H1 (cell line): Measurements from ENCODE around the gene LOC128125822.

Experiments
- ATF3 ChIP-seq: IDR thresholded peaks from 2 replicates; pipeline ENCODE4 v1.6.1; 2011; ENCODE audit warnings: low read depth, mild to moderate bottlenecking, low read length; ENCODE audit not compliant: insufficient read depth
- CBX8 ChIP-seq: fragments of 300-800, 300-1000 bp; sonication (generic); IDR thresholded peaks from 2 replicates; pipeline ENCODE4 v1.7.1; 2016; ENCODE audit warnings: low read depth, low read length, borderline replicate concordance
- CEBPB ChIP-seq: IDR thresholded peaks from 2 replicates; pipeline ENCODE4 v1.6.1; 2012; ENCODE audit warnings: low read depth, low read length
- EZH2 ChIP-seq: fragments of 200-600 bp; sonication (generic); IDR thresholded peaks from 2 replicates; pipeline ENCODE4 v1.7.1; 2012; ENCODE audit warnings: low read depth, mild to moderate bottlenecking, moderate library complexity, low read length, inconsistent platforms; ENCODE audit not compliant: severe bottlenecking
- HDAC2 ChIP-seq, 2 experiments: fragments of 300-600 bp in 1 of 2; sonication (generic) in 1 of 2; IDR thresholded peaks; 2 replicates each; pipeline ENCODE4 v1.6.1; 2011 to 2012; ENCODE audit warnings: low read depth in 2 of 2, low read length in 2 of 2, mild to moderate bottlenecking in 2 of 2, moderate library complexity in 2 of 2, borderline replicate concordance in 1 of 2, inconsistent platforms in 1 of 2
- HDAC6 ChIP-seq: IDR thresholded peaks from one replicate; pipeline ENCODE4 v1.7.1; 2012; ENCODE audit warnings: low read depth, mild to moderate bottlenecking, inconsistent platforms, low read length, moderate library complexity
- JUND ChIP-seq: IDR thresholded peaks from 2 replicates; pipeline ENCODE4 v1.6.1; 2011; ENCODE audit warnings: mild to moderate bottlenecking, improper control_type of control experiment, low read length
- MAFK ChIP-seq: IDR thresholded peaks from 2 replicates; pipeline ENCODE4 v1.6.1; 2012; ENCODE audit warnings: low read depth, mild to moderate bottlenecking, improper control_type of control experiment, low read length
- POLR2A ChIP-seq, 2 experiments: IDR thresholded peaks; 1 replicate in 1 of 2; 2 replicates in 1 of 2; pipeline ENCODE4 v1.6.1; 2011; ENCODE audit warnings: low read depth in 2 of 2, low read length in 2 of 2, mild to moderate bottlenecking in 2 of 2; ENCODE audit errors: control extremely low read depth in 1 of 2
- RFX5 ChIP-seq: IDR thresholded peaks from 2 replicates; pipeline ENCODE4 v1.6.1; 2011; ENCODE audit warnings: low read depth, low read length, improper control_type of control experiment, borderline replicate concordance
- TCF12 ChIP-seq: IDR thresholded peaks from 2 replicates; pipeline ENCODE4 v1.6.1; 2011; ENCODE audit warnings: low read depth, mild to moderate bottlenecking, low read length
- ZNF274 ChIP-seq: IDR thresholded peaks from 2 replicates; pipeline ENCODE4 v1.7.0; 2012; ENCODE audit warnings: low read length, borderline replicate concordance; ENCODE audit errors: extremely low read depth
- TF ChIP-seq, protein P1 (sequence below), 3 experiments: IDR thresholded peaks; 1 replicate in 2 of 3; 2 replicates in 1 of 3; pipeline versions ENCODE4 v1.5.1 to v1.6.1; 2011; ENCODE audit warnings: low read length in 3 of 3, mild to moderate bottlenecking in 3 of 3, inconsistent platforms in 2 of 3, low read depth in 1 of 3, moderate library complexity in 1 of 3; ENCODE audit not compliant: insufficient read depth in 1 of 3; ENCODE audit errors: control extremely low read depth in 1 of 3

DNA sequence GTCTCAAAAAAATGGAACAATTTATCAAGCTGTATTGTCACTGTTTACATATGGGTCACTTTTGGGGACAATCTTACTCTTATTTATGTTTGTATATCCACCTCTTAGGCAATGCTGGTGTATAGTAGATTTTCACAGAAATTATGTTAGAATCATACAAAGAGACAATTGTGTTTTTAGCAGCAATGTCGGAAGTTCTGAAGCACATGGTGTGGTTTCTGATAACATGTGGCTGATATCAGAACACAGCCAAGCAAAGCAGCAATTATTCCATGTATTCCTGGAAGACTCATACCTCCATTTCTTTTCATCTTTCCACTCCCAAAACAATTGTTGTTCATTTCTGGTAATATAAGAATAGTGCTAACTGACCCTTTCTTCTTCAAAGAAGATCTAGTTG, 17.5 kb upstream of the LOC128125822 start:
- TF ChIP-seq EZH2 (no peak), JUND (no peak), CEBPB (no peak), POLR2A (IDR thresholded peaks at IDR 0.05; ENCODE audit: control extremely low read depth in 1 of 2, low read depth in 2 of 2, low read length in 2 of 2) (no peak), ZNF274 (no peak), CBX8 (no peak), MAFK (no peak), HDAC6 (no peak), TCF12 (no peak), RFX5 (no peak), ATF3 (no peak), HDAC2 (IDR thresholded peaks at IDR 0.05; ENCODE audit: borderline replicate concordance in 1 of 2, low read depth in 2 of 2, low read length in 2 of 2) (no peak)
- TF ChIP-seq, protein P1, sequence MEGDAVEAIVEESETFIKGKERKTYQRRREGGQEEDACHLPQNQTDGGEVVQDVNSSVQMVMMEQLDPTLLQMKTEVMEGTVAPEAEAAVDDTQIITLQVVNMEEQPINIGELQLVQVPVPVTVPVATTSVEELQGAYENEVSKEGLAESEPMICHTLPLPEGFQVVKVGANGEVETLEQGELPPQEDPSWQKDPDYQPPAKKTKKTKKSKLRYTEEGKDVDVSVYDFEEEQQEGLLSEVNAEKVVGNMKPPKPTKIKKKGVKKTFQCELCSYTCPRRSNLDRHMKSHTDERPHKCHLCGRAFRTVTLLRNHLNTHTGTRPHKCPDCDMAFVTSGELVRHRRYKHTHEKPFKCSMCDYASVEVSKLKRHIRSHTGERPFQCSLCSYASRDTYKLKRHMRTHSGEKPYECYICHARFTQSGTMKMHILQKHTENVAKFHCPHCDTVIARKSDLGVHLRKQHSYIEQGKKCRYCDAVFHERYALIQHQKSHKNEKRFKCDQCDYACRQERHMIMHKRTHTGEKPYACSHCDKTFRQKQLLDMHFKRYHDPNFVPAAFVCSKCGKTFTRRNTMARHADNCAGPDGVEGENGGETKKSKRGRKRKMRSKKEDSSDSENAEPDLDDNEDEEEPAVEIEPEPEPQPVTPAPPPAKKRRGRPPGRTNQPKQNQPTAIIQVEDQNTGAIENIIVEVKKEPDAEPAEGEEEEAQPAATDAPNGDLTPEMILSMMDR (IDR thresholded peaks at IDR 0.05; ENCODE audit: control extremely low read depth in 1 of 3, insufficient read depth in 1 of 3, low read depth in 1 of 3, low read length in 3 of 3), result no peak
